Neural progenitor cell (in vitro differentiated cells): ENCODE data around the gene NGRN. TPM values are rescaled to one million over a fixed set of nuclear protein-coding genes. Genes with fewer than 3 reads are reported as not detected.

Source experiments
- DNase-seq: peaks from one replicate; pipeline ENCODE4 v3.0.0-alpha.2; 2016; ENCODE audit warnings: low spot score
- H2AFZ ChIP-seq: fragments of 200-600 bp; sonication (generic); replicated peaks from 2 replicates; pipeline ENCODE4 v1.6.1; 2016; ENCODE audit warnings: antibody characterized with exemption
- H3F3A ChIP-seq: fragments of 200-600 bp; sonication (generic); 2 replicates; pipeline ENCODE4 v1.6.1; 2016; ENCODE audit warnings: antibody characterized with exemption, low read depth
- H3K27ac ChIP-seq: fragments of 200-600 bp; sonication (generic); 2 replicates; pipeline ENCODE4 v1.5.1; 2016; ENCODE audit warnings: mild to moderate bottlenecking
- H3K27me3 ChIP-seq: fragments of 200-600 bp; sonication (generic); 2 replicates; pipeline ENCODE4 v1.6.1; 2016; ENCODE audit warnings: mild to moderate bottlenecking, moderate library complexity
- H3K36me3 ChIP-seq: fragments of 200-600 bp; sonication (generic); 2 replicates; pipeline ENCODE4 v1.5.1; 2016
- H3K4me1 ChIP-seq: fragments of 200-600 bp; sonication (generic); 2 replicates; pipeline ENCODE4 v1.6.1; 2016; ENCODE audit warnings: mixed run types
- H3K4me2 ChIP-seq: fragments of 200-600 bp; sonication (generic); 2 replicates; pipeline ENCODE4 v1.6.1; 2016
- H3K4me3 ChIP-seq: fragments of 200-600 bp; sonication (generic); 2 replicates; pipeline ENCODE4 v1.5.1; 2016
- H3K79me2 ChIP-seq: fragments of 200-600 bp; sonication (generic); 2 replicates; pipeline ENCODE4 v1.6.1; 2016; ENCODE audit warnings: low read depth
- H3K9ac ChIP-seq: fragments of 200-600 bp; sonication (generic); 2 replicates; pipeline ENCODE4 v1.6.1; 2016
- H3K9me3 ChIP-seq: fragments of 200-600 bp; sonication (generic); 2 replicates; pipeline ENCODE4 v1.5.1; 2016; ENCODE audit warnings: low read depth
- H4K20me1 ChIP-seq: fragments of 200-600 bp; sonication (generic); 2 replicates; pipeline ENCODE4 v1.6.1; 2016; ENCODE audit warnings: low read depth
- H3K27ac Mint-ChIP-seq: 3 replicates; pipeline ENCODE4 v1.8.0; 2021; ENCODE audit warnings: mixed read lengths
- H3K27me3 Mint-ChIP-seq: 2 replicates; pipeline ENCODE4 v1.8.0; 2022; ENCODE audit warnings: low read depth, mild to moderate bottlenecking, inconsistent platforms, moderate library complexity, mixed read lengths; ENCODE audit not compliant: insufficient read depth
- H3K36me3 Mint-ChIP-seq: 3 replicates; pipeline ENCODE4 v1.8.0; 2021; ENCODE audit warnings: mixed read lengths
- H3K4me1 Mint-ChIP-seq: 3 replicates; pipeline ENCODE4 v1.8.0; 2021; ENCODE audit warnings: mixed read lengths
- H3K4me3 Mint-ChIP-seq: 3 replicates; pipeline ENCODE4 v1.8.0; 2021; ENCODE audit warnings: mild to moderate bottlenecking, moderate library complexity, mixed read lengths
- H3K9me3 Mint-ChIP-seq: 3 replicates; pipeline ENCODE4 v1.8.0; 2020; ENCODE audit warnings: mixed read lengths
- CTCF ChIP-seq: fragments of 200-600 bp; sonication (generic); IDR thresholded peaks from 2 replicates; pipeline ENCODE4 v1.5.1; 2017; ENCODE audit warnings: antibody characterized with exemption, mild to moderate bottlenecking
- EZH2 ChIP-seq: fragments of 200-600 bp; sonication (generic); IDR thresholded peaks from 2 replicates; pipeline ENCODE4 v1.6.1; 2017; ENCODE audit warnings: antibody characterized with exemption, mild to moderate bottlenecking, moderate library complexity
- EZH2phosphoT487 ChIP-seq: fragments of 200-600 bp; sonication (generic); IDR thresholded peaks from 2 replicates; pipeline ENCODE4 v1.6.1; 2017; ENCODE audit warnings: antibody characterized with exemption
- total RNA-seq: library from RNA; depleted of rRNA; stranded (reverse); fragments of >200 nt; gene quantifications from 2 replicates; pipeline ENCODE4 v1.2.3, GENCODE V29; 2015; ENCODE audit warnings: low replicate concordance

Gene NGRN
- total RNA-seq, 1 donor from 2014 or later, result 47.8 TPM

- H3K27ac Mint-ChIP-seq, result no peak overlapping the region
- Histone ChIP-seq H3F3A (peaks cover 5% of the 10 kb centered on the region), H3K4me1 (peaks cover 10% of the 10 kb centered on the region), H3K27me3 (no peaks in the 10 kb centered on the region), H3K36me3 (no peaks in the 10 kb centered on the region), H4K20me1 (no peaks in the 10 kb centered on the region), H3K4me3 (no peak overlapping the region), H3K4me2 (no peak overlapping the region), H3K9me3 (no peaks in the 10 kb centered on the region), H3K27ac (no peak overlapping the region), H2AFZ (no peak overlapping the region), H3K79me2 (no peaks in the 10 kb centered on the region), H3K9ac (no peak overlapping the region)
- no peaks in the 10 kb centered on the region for H3K9me3 Mint-ChIP-seq
- TF ChIP-seq EZH2phosphoT487 (no peak), CTCF (no peak), EZH2 (no peak)
- peaks cover 2% of the 10 kb centered on the region for H3K27me3 Mint-ChIP-seq
- H3K4me3 Mint-ChIP-seq, result no peak overlapping the region
- H3K36me3 Mint-ChIP-seq, result no peaks in the 10 kb centered on the region
- no peak for DNase-seq
- H3K4me1 Mint-ChIP-seq, result peaks cover 5% of the 10 kb centered on the region
These were observed 40.5 kb downstream of the NGRN start for GRCh38 chr15:90305932-90306331.

- H3K4me3 ChIP-seq, result no peak overlapping the region
- peaks cover 5% of the 10 kb centered on the region for H3F3A ChIP-seq
- H3K79me2 ChIP-seq, result no peaks in the 10 kb centered on the region
- no peaks in the 10 kb centered on the region for H4K20me1 ChIP-seq
- H3K4me2 ChIP-seq, result no peak overlapping the region
- TF ChIP-seq EZH2 (no peak), EZH2phosphoT487 (no peak), CTCF (no peak)
- no peaks in the 10 kb centered on the region for H3K36me3 ChIP-seq
- H3K27ac Mint-ChIP-seq, result no peak overlapping the region
- H3K9me3 ChIP-seq, result no peaks in the 10 kb centered on the region
- peaks cover 2% of the 10 kb centered on the region for H3K27me3 Mint-ChIP-seq
- DNase-seq, result no peak
- no peak overlapping the region for H3K9ac ChIP-seq
- H2AFZ ChIP-seq, result no peak overlapping the region
- no peaks in the 10 kb centered on the region for H3K36me3 Mint-ChIP-seq
- H3K4me3 Mint-ChIP-seq, result no peak overlapping the region
- H3K27me3 ChIP-seq, result no peaks in the 10 kb centered on the region
- H3K4me1 ChIP-seq, result peaks cover 10% of the 10 kb centered on the region
- H3K4me1 Mint-ChIP-seq, result peaks cover 3% of the 10 kb centered on the region
- no peak overlapping the region for H3K27ac ChIP-seq
- H3K9me3 Mint-ChIP-seq, result no peaks in the 10 kb centered on the region
These were observed 41.1 kb downstream of the NGRN start for GRCh38 chr15:90306560-90306959.

- no peaks in the 10 kb centered on the region for H3K36me3 ChIP-seq
- H3F3A ChIP-seq, result no peaks in the 10 kb centered on the region
- H3K4me1 ChIP-seq, result no peaks in the 10 kb centered on the region
- Mint-ChIP-seq H3K4me3 (no peak overlapping the region), H3K4me1 (peaks cover 3% of the 10 kb centered on the region), H3K27ac (no peak overlapping the region), H3K27me3 (peaks cover 2% of the 10 kb centered on the region), H3K36me3 (no peaks in the 10 kb centered on the region), H3K9me3 (no peaks in the 10 kb centered on the region)
- H4K20me1 ChIP-seq, result no peaks in the 10 kb centered on the region
- H3K9me3 ChIP-seq, result no peaks in the 10 kb centered on the region
- DNase-seq, result no peak
- H3K27ac ChIP-seq, result no peak overlapping the region
- no peak overlapping the region for H3K4me2 ChIP-seq
- H3K4me3 ChIP-seq, result no peak overlapping the region
- no peak overlapping the region for H3K9ac ChIP-seq
- no peak overlapping the region for H2AFZ ChIP-seq
- no peaks in the 10 kb centered on the region for H3K27me3 ChIP-seq
- no peaks in the 10 kb centered on the region for H3K79me2 ChIP-seq
- no peak for TF ChIP-seq EZH2phosphoT487
- TF ChIP-seq EZH2, result no peak
- TF ChIP-seq CTCF, result no peak
These were observed 42.2 kb downstream of the NGRN start for GRCh38 chr15:90307661-90308060.

DNA sequence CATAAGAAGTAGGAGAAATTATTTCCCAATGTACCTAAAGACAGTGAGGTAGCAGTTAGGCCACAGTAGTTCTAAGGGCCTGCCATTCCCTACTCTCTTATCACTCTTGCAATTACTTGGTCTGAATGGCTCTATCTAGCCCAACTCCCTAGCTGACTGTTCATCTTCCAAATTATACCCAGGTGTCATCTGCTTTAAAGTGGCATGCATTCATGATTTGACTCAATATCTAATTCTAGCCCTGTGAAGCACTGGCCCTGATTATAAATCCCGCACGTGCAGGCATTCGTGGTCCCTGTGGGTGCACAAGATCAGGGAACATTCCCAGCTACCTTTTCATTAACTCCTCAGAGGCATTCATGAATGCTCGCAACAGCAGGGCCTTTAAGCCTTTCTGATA, 43.5 kb downstream of the NGRN start:
- no peak for DNase-seq
- TF ChIP-seq EZH2, result no peak
- no peak for TF ChIP-seq EZH2phosphoT487
- no peak for TF ChIP-seq CTCF
- no peaks in the 10 kb centered on the region for H3K9me3 Mint-ChIP-seq

More for the DNA sequence above, 43.5 kb downstream of the NGRN start:
- no peak overlapping the region for H3K4me3 Mint-ChIP-seq
- Histone ChIP-seq H3K4me3 (no peak overlapping the region), H3K9ac (no peak overlapping the region), H3K27me3 (no peaks in the 10 kb centered on the region), H3K36me3 (no peaks in the 10 kb centered on the region), H3F3A (no peaks in the 10 kb centered on the region), H3K27ac (no peak overlapping the region), H3K79me2 (no peaks in the 10 kb centered on the region), H3K9me3 (no peaks in the 10 kb centered on the region), H4K20me1 (no peaks in the 10 kb centered on the region), H3K4me2 (no peak overlapping the region), H3K4me1 (no peaks in the 10 kb centered on the region), H2AFZ (no peak overlapping the region)
- H3K27ac Mint-ChIP-seq, result no peak overlapping the region
- H3K4me1 Mint-ChIP-seq, result peaks cover 3% of the 10 kb centered on the region
- no peaks in the 10 kb centered on the region for H3K36me3 Mint-ChIP-seq
- H3K27me3 Mint-ChIP-seq, result peaks cover 2% of the 10 kb centered on the region
